NT2/D1 (cell line): ENCODE results near the gene LDLRAD4.

ENCODE experiments used
- SUZ12 ChIP-seq: IDR thresholded peaks from 2 replicates; pipeline ENCODE4 v1.6.1; 2011; ENCODE audit not compliant: insufficient read length, insufficient read depth; ENCODE audit errors: extremely low read depth
- YY1 ChIP-seq: IDR thresholded peaks from 2 replicates; pipeline ENCODE4 v1.6.1; 2011; ENCODE audit not compliant: insufficient read length, insufficient read depth
- ZNF274 ChIP-seq: IDR thresholded peaks from 2 replicates; pipeline ENCODE4 v1.6.1; 2011; ENCODE audit warnings: mild to moderate bottlenecking, low read depth, low read length

- no peak for TF ChIP-seq YY1
- TF ChIP-seq SUZ12: no peak
- no peak for TF ChIP-seq ZNF274
Measured at GRCh38 chr18:13316063-13316462, 97.5 kb downstream of the LDLRAD4 start.
